ENCODE results near the gene DOHH.

The DOHH gene

DNA sequence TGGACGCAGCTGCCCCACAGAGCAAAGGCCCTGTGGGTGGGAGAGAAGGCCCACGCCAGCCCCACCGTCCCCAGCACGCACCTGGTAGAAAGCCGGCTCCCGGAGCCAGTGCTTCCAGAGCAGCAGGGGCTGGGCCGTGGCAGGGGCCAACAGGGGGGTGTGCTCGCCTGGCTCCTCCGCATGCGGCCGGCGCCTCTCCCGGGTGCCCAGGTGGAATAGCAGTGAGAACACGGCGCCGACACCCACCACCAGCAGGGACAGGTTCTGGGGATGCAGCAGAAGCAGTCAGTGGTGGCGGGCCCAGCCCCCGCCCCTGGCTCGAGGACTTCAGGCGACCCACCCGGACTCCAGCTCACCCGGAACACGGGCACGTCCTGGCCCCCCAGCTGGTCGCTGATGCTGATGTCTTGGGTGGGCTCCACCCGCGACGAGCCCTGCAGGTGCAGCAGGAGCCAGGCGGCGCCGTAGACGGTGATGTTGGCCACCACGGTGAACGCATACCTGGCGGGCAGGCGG, 47.4 kb upstream of the DOHH start:
- Histone ChIP-seq H4K20me1 (ENCODE audit: insufficient read depth, low read length, poor library complexity, severe bottlenecking) (no peaks in the 10 kb centered on the region), H3K36me3 (ENCODE audit: insufficient read depth, low read length) (peaks cover 3% of the 10 kb centered on the region; the same call in 1 of the 2 replicates)

DNA sequence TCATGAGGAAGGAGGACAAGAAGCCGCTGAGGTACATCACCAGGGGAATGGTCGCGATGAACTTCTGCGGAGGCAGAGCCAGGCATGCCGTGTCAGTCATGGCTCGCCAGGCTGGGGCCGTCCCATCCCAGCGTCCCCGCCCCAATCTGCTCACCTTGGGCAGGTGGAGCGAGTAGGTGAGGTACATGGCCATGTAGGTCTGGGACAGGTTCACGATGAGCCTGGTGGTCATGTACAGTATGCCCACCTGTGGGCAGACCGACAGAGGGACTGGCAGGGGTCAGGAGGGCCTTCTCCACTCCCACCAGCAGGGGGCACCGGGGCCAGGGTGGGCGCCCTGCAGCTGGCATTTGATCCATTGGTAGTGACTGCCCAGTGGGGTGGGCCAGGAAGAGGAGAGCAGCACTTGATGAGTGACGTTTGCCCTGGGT, 46.8 kb upstream of the DOHH start:
- H3F3A ChIP-seq (ENCODE audit: low read depth): no peaks in the 10 kb centered on the region
- peaks cover 3% of the 10 kb centered on the region; the same call in 1 of the 2 replicates for H3K36me3 ChIP-seq (ENCODE audit: insufficient read depth, low read length)
- H3K4me2 ChIP-seq (ENCODE audit: low read depth, low read length, poor library complexity, severe bottlenecking): no peak overlapping the region
- no peaks in the 10 kb centered on the region for H3K27me3 ChIP-seq (ENCODE audit: insufficient read depth, low read length, poor library complexity, severe bottlenecking)
- no peaks in the 10 kb centered on the region for H3K9me3 ChIP-seq (ENCODE audit: insufficient read depth, low read depth, low read length)
- no peaks in the 10 kb centered on the region for H3K9me2 ChIP-seq (replicated peaks; ENCODE audit: low read depth, low read length)
- H4K20me1 ChIP-seq (ENCODE audit: insufficient read depth, low read length, poor library complexity, severe bottlenecking): no peaks in the 10 kb centered on the region
- no peaks in the 10 kb centered on the region for H3K4me1 ChIP-seq (ENCODE audit: insufficient read depth, low read length, poor library complexity, severe bottlenecking)
- no peaks in the 10 kb centered on the region for H3K79me2 ChIP-seq (ENCODE audit: insufficient read depth, low read length)
- H3K4me3 ChIP-seq (ENCODE audit: low read length, poor library complexity, severe bottlenecking): no peak overlapping the region
- no peak overlapping the region for H3K9ac ChIP-seq (ENCODE audit: low read depth, low read length, poor library complexity, severe bottlenecking)
- TF ChIP-seq, protein P1, sequence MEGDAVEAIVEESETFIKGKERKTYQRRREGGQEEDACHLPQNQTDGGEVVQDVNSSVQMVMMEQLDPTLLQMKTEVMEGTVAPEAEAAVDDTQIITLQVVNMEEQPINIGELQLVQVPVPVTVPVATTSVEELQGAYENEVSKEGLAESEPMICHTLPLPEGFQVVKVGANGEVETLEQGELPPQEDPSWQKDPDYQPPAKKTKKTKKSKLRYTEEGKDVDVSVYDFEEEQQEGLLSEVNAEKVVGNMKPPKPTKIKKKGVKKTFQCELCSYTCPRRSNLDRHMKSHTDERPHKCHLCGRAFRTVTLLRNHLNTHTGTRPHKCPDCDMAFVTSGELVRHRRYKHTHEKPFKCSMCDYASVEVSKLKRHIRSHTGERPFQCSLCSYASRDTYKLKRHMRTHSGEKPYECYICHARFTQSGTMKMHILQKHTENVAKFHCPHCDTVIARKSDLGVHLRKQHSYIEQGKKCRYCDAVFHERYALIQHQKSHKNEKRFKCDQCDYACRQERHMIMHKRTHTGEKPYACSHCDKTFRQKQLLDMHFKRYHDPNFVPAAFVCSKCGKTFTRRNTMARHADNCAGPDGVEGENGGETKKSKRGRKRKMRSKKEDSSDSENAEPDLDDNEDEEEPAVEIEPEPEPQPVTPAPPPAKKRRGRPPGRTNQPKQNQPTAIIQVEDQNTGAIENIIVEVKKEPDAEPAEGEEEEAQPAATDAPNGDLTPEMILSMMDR (conservative IDR thresholded peaks at IDR 0.05; ENCODE audit: low read length): peak; percentile 55
- no peak for TF ChIP-seq EZH2phosphoT487 (IDR thresholded peaks at IDR 0.05; ENCODE audit: borderline replicate concordance)
- no peak overlapping the region for H2AFZ ChIP-seq (ENCODE audit: low read length)

More for the DNA sequence above, 47.4 kb upstream of the DOHH start:
- Histone ChIP-seq H3F3A (ENCODE audit: low read depth) (no peaks in the 10 kb centered on the region), H2AFZ (ENCODE audit: low read length) (no peak overlapping the region), H3K27me3 (ENCODE audit: insufficient read depth, low read length, poor library complexity, severe bottlenecking) (no peaks in the 10 kb centered on the region), H3K4me2 (ENCODE audit: low read depth, low read length, poor library complexity, severe bottlenecking) (no peak overlapping the region), H3K4me1 (ENCODE audit: insufficient read depth, low read length, poor library complexity, severe bottlenecking) (no peaks in the 10 kb centered on the region), H3K79me2 (ENCODE audit: insufficient read depth, low read length) (peaks cover 4% of the 10 kb centered on the region; the same call in 1 of the 2 replicates), H3K9ac (ENCODE audit: low read depth, low read length, poor library complexity, severe bottlenecking) (no peak overlapping the region), H3K9me2 (replicated peaks; ENCODE audit: low read depth, low read length) (no peaks in the 10 kb centered on the region), H3K9me3 (ENCODE audit: insufficient read depth, low read depth, low read length) (no peaks in the 10 kb centered on the region), H3K4me3 (ENCODE audit: low read length, poor library complexity, severe bottlenecking) (no peak overlapping the region)
- TF ChIP-seq, protein P1 (conservative IDR thresholded peaks at IDR 0.05; ENCODE audit: low read length): no peak
- no peak for TF ChIP-seq EZH2phosphoT487 (IDR thresholded peaks at IDR 0.05; ENCODE audit: borderline replicate concordance)

DNA sequence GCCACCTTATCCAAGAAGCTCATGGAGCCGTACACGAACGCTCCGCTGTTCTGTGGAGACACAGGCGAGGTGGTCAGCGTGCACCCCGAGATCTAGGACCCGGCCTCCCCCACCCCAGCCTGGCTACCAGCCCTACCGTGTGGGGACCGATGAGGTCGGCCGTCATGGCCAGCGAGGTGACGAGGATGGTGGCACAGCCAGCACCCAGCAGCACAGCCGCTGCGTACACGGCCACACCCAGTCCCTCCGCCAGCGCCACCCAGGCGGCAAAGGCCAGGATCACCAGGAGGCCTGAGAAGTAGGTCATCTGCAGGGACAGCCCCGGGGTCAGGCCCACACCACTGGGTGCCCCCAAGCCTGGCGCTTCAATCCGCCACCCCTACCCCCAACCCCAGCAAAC, 45.6 kb upstream of the DOHH start:
- Histone ChIP-seq H3K36me3 (ENCODE audit: insufficient read depth, low read length) (peaks cover 3% of the 10 kb centered on the region; the same call in 1 of the 2 replicates), H3K9me3 (ENCODE audit: insufficient read depth, low read depth, low read length) (no peaks in the 10 kb centered on the region), H3K4me2 (ENCODE audit: low read depth, low read length, poor library complexity, severe bottlenecking) (no peak overlapping the region), H3F3A (ENCODE audit: low read depth) (no peaks in the 10 kb centered on the region), H3K4me3 (ENCODE audit: low read length, poor library complexity, severe bottlenecking) (no peak overlapping the region), H4K20me1 (ENCODE audit: insufficient read depth, low read length, poor library complexity, severe bottlenecking) (no peaks in the 10 kb centered on the region), H3K4me1 (ENCODE audit: insufficient read depth, low read length, poor library complexity, severe bottlenecking) (no peaks in the 10 kb centered on the region), H3K27me3 (ENCODE audit: insufficient read depth, low read length, poor library complexity, severe bottlenecking) (no peaks in the 10 kb centered on the region), H2AFZ (ENCODE audit: low read length) (no peak overlapping the region), H3K9ac (ENCODE audit: low read depth, low read length, poor library complexity, severe bottlenecking) (no peak overlapping the region), H3K9me2 (replicated peaks; ENCODE audit: low read depth, low read length) (no peaks in the 10 kb centered on the region), H3K79me2 (ENCODE audit: insufficient read depth, low read length) (no peaks in the 10 kb centered on the region)
- TF ChIP-seq EZH2phosphoT487 (IDR thresholded peaks at IDR 0.05; ENCODE audit: borderline replicate concordance): no peak

DNA sequence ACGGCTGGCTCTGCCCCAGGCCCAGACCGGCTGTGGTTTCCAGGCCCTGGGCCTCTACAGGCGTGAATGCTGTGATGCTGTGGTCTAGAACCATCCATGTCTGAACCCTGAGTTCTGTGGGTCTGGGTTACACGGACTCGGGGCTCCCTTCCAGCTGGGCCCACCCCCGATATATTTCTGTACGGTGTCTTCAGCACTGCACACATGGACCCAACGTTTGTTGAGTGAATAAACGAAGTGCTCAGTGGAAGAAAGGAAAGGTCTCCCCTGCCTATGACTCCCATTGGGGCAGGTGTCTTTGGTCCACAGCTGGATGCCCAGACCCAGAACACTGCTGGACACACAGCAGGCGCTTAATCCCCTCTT, 45.2 kb upstream of the DOHH start:
- Histone ChIP-seq H3K27me3 (ENCODE audit: insufficient read depth, low read length, poor library complexity, severe bottlenecking) (no peaks in the 10 kb centered on the region), H4K20me1 (ENCODE audit: insufficient read depth, low read length, poor library complexity, severe bottlenecking) (no peaks in the 10 kb centered on the region), H3K4me3 (ENCODE audit: low read length, poor library complexity, severe bottlenecking) (no peak overlapping the region), H3K79me2 (ENCODE audit: insufficient read depth, low read length) (no peaks in the 10 kb centered on the region), H3K4me2 (ENCODE audit: low read depth, low read length, poor library complexity, severe bottlenecking) (no peak overlapping the region), H3K9me3 (ENCODE audit: insufficient read depth, low read depth, low read length) (no peaks in the 10 kb centered on the region), H3F3A (ENCODE audit: low read depth) (no peaks in the 10 kb centered on the region), H3K36me3 (ENCODE audit: insufficient read depth, low read length) (peaks cover 3% of the 10 kb centered on the region; the same call in 1 of the 2 replicates), H3K9me2 (replicated peaks; ENCODE audit: low read depth, low read length) (no peaks in the 10 kb centered on the region), H2AFZ (ENCODE audit: low read length) (no peak overlapping the region), H3K4me1 (ENCODE audit: insufficient read depth, low read length, poor library complexity, severe bottlenecking) (no peaks in the 10 kb centered on the region), H3K9ac (ENCODE audit: low read depth, low read length, poor library complexity, severe bottlenecking) (no peak overlapping the region)
- TF ChIP-seq, protein P1 (conservative IDR thresholded peaks at IDR 0.05; ENCODE audit: low read length): no peak
